Peyer's patch (tissue), 4 donors: ENCODE measurements around the gene STRN. TPM values are rescaled to one million over a fixed set of nuclear protein-coding genes. Genes with fewer than 3 reads are reported as not detected.
A peak's percentile ranks its signal among the peaks of the same experiment; 100 is the strongest.

Experiments
- DNase-seq, 3 donors: peaks; one replicate each; pipeline ENCODE4 v3.0.0-alpha.2; 2017 to 2019
- H3K27ac ChIP-seq, 4 donors: fragments of 200-600 bp; sonication (generic); one replicate each; pipeline ENCODE4 v1.5.1; 2016 to 2019
- H3K27me3 ChIP-seq, 2 donors: fragments of 200-600 bp; sonication (generic); one replicate each; pipeline ENCODE4 v1.5.1; 2019
- H3K36me3 ChIP-seq, 3 donors: fragments of 200-600 bp; sonication (generic); one replicate each; pipeline ENCODE4 v1.5.1; 2016 to 2019
- H3K4me1 ChIP-seq, 4 donors: fragments of 200-600 bp; sonication (generic); one replicate each; pipeline ENCODE4 v1.5.1; 2016 to 2019
- H3K4me3 ChIP-seq, 4 donors: fragments of 200-600 bp; sonication (generic); 1 replicate in 3 of 4; 2 replicates in 1 of 4; pipeline ENCODE4 v1.5.1; 2016 to 2019; ENCODE audit warnings: mild to moderate bottlenecking in 1 of 4
- H3K9me3 ChIP-seq, 4 donors: fragments of 200-600 bp; sonication (generic); one replicate each; pipeline ENCODE4 v1.5.1; 2016 to 2019; ENCODE audit warnings: mild to moderate bottlenecking in 1 of 4
- CTCF ChIP-seq, 6 experiments: fragments of 450-650 bp in 4 of 6; fragments of 200-600 bp in 2 of 6; sonication (generic) in 1 of 6; IDR thresholded peaks; one replicate each; pipeline ENCODE4 v1.5.1; 2017 to 2019; ENCODE audit warnings: antibody characterized with exemption in 6 of 6, mild to moderate bottlenecking in 3 of 6, moderate library complexity in 1 of 6
- POLR2A ChIP-seq, 2 donors: fragments of 450-650 bp; IDR thresholded peaks; one replicate each; pipeline ENCODE4 v1.5.1; 2017; ENCODE audit warnings: antibody characterized with exemption in 2 of 2, mild to moderate bottlenecking in 2 of 2, moderate library complexity in 2 of 2
- total RNA-seq, 4 donors: library from RNA; depleted of rRNA; stranded (reverse); fragments of >200 nt; gene quantifications; one replicate each; pipeline ENCODE4 v1.1.0, GENCODE V29; 2016

The STRN gene
- total RNA-seq = 10 to 100 TPM; 15.7 to 26.1 (median 24.0) TPM

DNA sequence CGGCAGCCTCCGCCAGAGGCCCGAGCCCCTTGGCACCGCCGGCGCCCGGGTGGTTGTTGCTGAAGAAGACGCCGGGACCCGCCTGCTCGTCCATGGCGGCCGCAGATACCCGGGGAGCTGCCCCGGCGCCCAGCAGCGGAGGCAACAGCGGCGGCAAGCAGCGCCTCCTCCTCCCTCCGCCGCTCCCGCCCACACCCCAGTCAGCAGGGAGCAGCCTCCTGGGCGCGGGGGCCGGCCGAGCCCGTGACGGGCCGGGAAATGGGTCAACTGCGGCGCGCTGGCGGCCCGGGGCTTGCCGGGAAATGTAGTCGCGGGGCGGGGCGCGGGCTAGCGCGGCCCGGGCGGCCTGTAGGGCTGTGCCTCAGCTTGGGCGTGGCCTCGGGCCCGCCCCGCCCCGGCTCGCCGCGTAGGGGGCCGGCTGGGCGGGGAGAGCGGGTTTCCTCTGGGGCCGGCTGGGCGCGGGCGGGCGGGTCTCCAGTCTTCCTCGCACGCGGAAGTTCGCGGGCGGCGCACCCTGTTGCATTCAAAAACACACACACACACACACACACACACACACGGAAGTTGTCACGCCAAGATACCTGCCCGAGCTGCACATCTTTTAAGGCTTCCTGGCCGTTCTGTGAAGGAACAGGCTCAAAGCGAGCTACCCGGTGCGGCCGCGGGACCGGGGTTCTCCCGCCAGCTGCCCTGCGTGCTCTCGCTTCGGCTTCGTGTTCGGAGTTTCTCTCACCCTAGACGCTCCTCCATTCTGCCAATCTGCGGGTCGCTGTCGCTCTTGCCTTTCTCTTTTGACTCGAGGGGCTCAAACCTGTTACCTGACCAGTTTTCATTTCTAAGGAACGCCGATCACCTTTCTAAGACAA lies at the start of gene STRN:
Gene STRN (minus strand): TSS at position 167 of the 866 bp plus-strand sequence. CDS start 73 bp downstream, at position 94.
- Histone ChIP-seq H3K4me3 (peak within 1 kb of the TSS; percentile 71 to 99 (median 90)), H3K4me1 (peaks cover 0 to 9% (median 5%) of the 10 kb centered on the region in 4 donors), H3K36me3 (no peaks in the 10 kb centered on the region), H3K27me3 (no peaks in the 10 kb centered on the region), H3K9me3 (no peaks in the 10 kb centered on the region), H3K27ac (peak within 1 kb of the TSS; percentile 86 to 95 (median 94))
- peak; percentile 77 to 82 for TF ChIP-seq POLR2A (IDR thresholded peaks at IDR 0.05)
- TF ChIP-seq CTCF (IDR thresholded peaks at IDR 0.05) = peak in 2 of 6 experiments; percentile 1 to 6
- peak; percentile 96 to 99 (median 99) for DNase-seq

DNA sequence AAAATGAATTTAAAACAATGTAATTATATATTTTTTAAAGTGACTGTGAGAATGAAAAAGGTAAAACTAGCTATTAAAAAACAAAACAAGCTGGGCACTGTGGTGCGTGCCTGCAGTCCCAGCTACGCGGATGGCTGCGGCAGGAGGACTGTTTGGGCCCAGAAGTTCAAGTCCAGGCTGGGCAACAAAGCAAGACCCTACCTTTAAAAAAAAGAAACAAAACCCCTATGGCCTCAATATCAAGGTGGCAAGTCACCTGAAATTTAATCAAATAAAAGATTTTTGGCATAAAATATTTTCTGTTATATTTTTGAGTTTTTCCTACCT lies 46.9 kb upstream of the STRN start:
- peaks cover 0 to 65% (median 0%) of the 10 kb centered on the region in 3 donors for H3K36me3 ChIP-seq
- no peak for TF ChIP-seq CTCF (IDR thresholded peaks at IDR 0.05)
- no peak for TF ChIP-seq POLR2A (IDR thresholded peaks at IDR 0.05)
- H3K9me3 ChIP-seq = no peaks in the 10 kb centered on the region
- peak overlapping the region in 2 of 4 donors; percentile 30 to 60 for H3K27ac ChIP-seq
- no peak for DNase-seq
- H3K4me3 ChIP-seq = peak overlapping the region in 1 of 4 donors; percentile 13
- no peaks in the 10 kb centered on the region for H3K27me3 ChIP-seq
- peaks cover 0 to 4% (median 0%) of the 10 kb centered on the region in 4 donors for H3K4me1 ChIP-seq

DNA sequence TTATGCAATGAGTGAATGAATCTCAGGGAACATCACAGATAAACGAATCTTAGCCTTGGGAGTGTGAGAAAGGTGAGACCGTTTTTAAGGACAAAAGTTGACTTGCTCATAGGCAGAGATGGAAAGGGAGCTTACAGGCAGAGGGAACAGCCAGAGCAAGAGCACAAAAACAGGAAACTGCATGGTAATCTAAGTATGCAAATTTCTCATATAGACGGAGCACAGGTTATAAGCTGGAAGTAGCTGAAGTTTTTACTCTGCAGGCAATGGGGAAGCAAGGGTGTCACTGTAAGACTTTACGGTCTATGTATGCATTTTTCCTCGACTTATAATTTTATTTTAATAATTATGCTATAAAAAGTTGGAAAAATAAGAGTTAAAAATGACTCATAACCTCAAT lies 44.8 kb upstream of the STRN start:
- TF ChIP-seq POLR2A (IDR thresholded peaks at IDR 0.05) (no peak), CTCF (IDR thresholded peaks at IDR 0.05) (no peak)
- peaks cover 0 to 77% (median 0%) of the 10 kb centered on the region in 3 donors for H3K36me3 ChIP-seq
- no peaks in the 10 kb centered on the region for H3K27me3 ChIP-seq

GRCh38 chr2:37005118-37005868 lies 39.0 kb upstream of the STRN start:
- peak in 1 of 3 donors; percentile 62 for DNase-seq
- no peaks in the 10 kb centered on the region for H3K27me3 ChIP-seq

More for the DNA sequence above, 44.8 kb upstream of the STRN start:
- H3K27ac ChIP-seq = peak overlapping the region in 1 of 4 donors; percentile 49
- peaks cover 0 to 4% (median 0%) of the 10 kb centered on the region in 4 donors for H3K4me1 ChIP-seq
- no peaks in the 10 kb centered on the region for H3K9me3 ChIP-seq
- DNase-seq = no peak
- H3K4me3 ChIP-seq = no peak overlapping the region

More at GRCh38 chr2:37005118-37005868, 39.0 kb upstream of the STRN start:
- TF ChIP-seq CTCF (IDR thresholded peaks at IDR 0.05) (peak in 5 of 6 experiments; percentile 12 to 83 (median 59)), POLR2A (IDR thresholded peaks at IDR 0.05) (no peak)
- Histone ChIP-seq H3K9me3 (no peaks in the 10 kb centered on the region), H3K4me3 (no peak overlapping the region), H3K36me3 (peaks cover 0 to 82% (median 0%) of the 10 kb centered on the region in 3 donors), H3K4me1 (peaks cover 0 to 9% (median 0%) of the 10 kb centered on the region in 4 donors), H3K27ac (peak overlapping the region in 1 of 4 donors; percentile 2)
